Stimulated activated CD4-positive, alpha-beta T cell treated with anti-CD3 and anti-CD28 coated beads, Interleukin-2, amount 100 ng/mL, for 48 hours (primary cell): Measurements from ENCODE around the gene SWAP70.
"Not testable (repeated sequence)": the region's sequence is repeated elsewhere in the genome, so short reads cannot be mapped to it uniquely, and the experiment has no call there.

Experiments used
- DNase-seq, 2 donors: peaks; one replicate each; pipeline ENCODE4 v3.0.0-alpha.2; 2020

The SWAP70 gene

DNA sequence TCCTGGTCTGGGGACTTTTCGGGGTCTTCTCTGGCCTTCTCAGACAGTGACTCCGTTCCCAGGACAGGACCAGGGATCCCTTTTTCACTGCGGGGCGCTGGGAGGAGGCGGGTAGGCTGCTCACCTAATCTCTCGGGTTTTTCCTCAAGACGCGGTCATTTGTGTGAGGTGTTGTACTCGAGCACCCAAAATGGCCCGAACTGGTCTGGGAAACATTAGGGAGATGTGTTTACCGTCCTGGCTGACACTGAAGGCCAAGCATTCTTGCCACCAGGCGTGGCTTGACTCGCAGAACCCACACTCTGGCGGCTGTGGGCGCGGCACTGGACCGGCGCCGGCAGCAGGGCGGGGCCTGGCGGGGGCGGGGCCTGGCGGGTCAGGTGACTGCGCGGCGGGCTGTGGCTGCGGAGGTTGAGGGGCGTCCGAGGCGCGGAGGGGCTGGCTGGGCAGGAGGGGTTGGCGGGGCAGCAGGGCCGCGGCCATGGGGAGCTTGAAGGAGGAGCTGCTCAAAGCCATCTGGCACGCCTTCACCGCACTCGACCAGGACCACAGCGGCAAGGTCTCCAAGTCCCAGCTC, at the start of gene SWAP70:
Gene SWAP70, plus strand, starts transcription at position 379 of the 577 bp plus-strand sequence. Its CDS starts 103 bp downstream, at position 482.
- DNase-seq = peak; percentile 69 to 78

DNA sequence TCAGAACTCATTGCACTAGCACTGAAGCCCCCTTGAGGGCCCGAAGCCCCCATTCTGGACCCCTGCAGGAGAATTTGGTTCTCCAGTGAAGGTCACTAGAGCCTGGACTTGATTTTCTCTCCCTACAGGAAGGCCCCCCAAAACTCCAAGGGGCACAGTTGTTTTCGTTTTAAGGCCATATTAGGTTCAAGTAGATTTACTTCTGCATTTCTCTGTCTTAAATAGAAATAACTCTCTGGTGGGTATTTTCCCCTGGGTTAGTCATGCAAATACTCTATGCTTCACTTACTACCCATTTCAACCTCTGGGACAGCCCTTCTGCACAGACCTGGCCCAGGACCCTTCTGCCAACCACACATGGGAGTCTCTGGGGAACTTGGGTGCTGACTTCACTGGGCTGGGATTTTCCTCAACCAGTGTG, 48.8 kb upstream of the SWAP70 start:
- no peak for DNase-seq

DNA sequence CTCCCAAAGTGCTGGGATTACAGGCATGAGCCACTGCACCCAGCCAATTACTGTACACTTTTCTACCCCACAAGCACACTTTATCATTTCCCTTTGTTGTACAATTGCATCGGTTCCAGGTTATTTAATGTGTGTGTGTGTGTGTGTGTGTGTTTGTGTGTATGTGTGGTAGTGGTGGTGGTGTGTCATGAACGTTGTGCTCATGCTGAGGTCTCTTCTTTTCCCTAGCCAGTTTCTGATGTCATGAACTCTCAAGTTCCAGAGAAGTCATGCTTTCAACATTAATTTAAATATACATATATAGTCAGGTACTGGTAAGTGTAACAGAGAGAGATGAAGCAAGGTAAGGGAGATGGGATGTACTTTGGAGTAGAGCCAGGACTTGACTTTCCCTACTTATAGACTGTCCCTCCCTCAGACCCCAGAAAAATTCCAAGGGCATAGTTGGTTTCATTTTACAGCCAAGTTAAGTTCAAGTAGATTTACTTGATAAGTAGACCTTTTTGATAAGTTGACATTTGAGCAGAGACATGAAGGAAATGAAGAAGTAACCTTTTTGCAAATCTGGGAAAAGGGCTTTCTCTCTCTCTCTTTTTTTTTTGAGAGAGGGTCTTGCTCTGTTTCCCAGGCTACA, 47.7 kb upstream of the SWAP70 start:
- no peak for DNase-seq

DNA sequence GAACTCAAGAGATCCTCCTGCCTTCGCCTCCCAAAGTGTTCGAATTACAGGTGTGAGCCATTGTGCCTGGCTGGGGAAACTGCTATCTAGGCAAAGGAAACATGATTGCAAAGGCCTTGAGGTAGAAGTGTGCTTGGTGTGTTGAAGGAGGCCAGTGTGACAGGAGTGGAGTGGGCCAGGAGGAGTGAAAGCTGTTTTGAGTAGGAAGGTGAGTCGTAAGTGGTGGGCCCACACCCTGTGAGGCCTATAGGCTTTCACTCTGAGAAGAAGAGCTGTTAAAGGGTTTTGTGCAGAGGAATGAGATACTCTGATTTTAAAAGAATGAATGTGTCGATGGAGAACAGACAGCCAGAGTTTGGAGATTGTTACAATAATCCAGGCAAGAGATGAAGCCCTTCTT, 47.0 kb upstream of the SWAP70 start:
- no peak for DNase-seq

DNA sequence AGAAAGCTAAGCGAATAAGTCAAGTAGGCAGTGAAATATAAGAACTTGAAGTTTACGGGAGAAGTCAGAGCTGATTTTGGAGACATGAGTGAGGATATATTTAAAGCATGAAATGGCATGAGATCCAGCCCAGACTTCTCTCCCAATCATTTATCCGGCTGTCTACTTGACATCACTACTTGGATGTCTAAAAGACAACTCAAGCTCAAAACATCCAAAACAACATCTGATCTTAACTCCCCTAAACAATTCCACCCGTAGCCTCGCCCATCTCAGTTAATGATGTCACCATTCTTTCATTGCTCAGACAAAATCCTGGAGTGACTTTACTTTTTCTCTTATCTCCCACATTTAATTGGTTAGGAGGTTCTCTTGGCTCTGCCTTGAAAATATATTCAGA, 45.9 kb upstream of the SWAP70 start:
- no peak for DNase-seq

DNA sequence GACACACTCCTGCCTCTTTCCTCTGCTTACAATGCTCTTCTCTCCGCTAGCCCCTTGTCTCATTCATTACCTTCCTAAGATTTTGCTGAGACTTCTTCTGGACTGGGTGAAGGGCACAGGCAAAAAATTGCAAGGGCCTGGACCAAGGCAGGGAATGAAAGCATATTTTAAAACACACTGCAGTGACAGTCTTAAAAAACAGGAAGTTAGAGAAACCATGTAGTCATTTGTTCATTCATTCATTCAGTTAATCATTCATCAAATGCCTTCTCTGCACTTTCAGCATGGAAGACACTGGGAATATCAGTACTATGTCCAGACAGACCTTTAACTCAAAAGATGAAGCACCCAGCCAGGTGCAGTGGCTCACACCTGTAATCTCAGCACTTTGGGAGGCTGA, 44.9 kb upstream of the SWAP70 start:
- no peak for DNase-seq

DNA sequence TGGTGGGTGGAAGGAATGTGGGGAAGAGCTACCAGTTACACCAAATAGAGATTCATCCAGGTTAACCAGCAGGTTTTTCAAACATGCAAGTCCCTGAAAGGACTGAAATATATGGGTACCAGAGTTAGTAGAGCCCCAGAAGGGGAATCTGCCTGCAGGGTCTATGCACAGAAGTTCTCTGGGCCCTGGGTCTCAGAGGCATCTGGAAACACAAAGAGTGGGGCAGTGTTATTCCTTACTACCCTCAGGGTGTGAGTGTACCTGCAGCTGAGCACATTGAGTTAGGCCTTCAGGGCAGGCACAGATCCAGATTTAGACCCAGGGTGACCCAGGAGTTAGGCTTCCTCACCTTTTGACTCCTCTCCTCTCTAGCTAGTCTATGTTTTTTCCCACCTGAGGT, 43.9 kb upstream of the SWAP70 start:
- no peak for DNase-seq

DNA sequence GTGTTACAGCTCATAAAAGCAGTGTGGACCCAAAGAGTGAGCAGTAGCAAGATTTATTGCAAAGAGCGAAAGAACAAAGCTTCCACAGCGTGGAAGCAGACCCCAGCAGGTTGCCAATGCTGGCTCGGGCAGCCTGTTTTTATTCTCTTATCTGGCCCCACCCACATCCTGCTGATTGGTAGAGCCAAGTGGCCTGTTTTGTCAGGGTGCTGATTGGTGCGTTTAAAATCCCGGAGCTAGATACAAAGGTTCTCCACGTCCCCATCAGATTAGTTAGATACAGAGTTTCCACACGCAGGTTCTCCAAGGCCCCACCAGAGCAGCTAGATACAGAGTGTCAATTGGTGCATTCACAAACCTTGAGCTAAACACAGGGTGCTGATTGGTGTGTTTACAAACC, 41.5 kb upstream of the SWAP70 start:
- DNase-seq = not testable (repeated sequence)

DNA sequence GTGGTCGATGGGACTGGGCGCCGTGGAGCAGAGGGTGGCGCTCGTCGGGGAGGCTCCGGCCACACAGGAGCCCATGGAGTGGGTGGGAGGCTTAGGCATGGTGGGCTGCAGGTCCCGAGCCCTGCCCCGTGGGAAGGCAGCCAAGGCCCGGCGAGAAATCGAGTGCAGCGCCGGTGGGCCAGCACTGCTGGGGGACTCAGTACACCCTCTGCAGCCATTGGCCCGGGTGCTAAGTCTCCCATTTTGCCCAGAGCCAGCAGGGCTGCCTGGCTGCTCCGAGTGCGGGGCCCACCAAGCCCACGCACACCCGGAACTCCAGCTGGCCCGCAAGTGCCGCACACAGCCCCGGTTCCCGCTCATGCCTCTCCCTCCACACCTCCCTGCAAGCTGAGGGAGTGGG, 40.8 kb upstream of the SWAP70 start:
- DNase-seq = not testable (repeated sequence)

DNA sequence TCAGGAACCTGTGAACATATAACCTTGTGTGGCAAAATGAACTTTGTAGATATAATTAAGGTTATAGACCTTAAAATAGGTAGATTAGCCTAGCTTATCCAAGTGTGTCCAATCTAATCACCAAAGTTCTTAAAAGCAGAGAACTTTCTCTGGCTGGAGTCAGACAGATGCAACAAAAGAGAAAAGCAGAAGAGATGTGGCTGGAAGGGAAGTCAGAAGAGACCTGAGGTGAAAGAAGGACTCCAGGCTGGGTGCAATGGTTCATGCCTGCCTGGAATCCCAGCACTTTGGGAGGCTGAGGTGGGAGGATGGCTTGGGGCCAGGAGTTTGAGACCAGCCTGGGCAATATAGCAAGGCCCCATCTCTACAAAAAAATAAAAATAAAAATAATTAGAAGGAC, 39.4 kb upstream of the SWAP70 start:
- no peak for DNase-seq

DNA sequence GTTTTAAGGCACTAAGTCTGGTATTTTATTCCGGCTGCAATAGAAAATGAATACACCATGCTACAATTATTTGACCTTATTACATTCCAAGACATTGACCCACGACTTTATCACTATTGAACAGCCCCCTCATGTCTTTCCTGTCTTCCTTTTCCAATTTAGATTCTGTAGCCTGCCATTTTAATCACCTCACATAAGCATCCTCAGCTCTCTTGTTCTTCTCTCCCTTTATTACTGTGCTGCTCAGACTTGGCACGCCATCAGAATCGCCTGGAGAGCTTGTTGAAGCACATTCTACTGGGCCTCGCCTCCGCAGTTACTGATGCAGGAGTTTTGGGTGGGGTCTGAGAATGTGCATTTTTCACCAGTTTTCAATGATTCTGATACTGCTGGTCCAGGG, 38.7 kb upstream of the SWAP70 start:
- no peak for DNase-seq

DNA sequence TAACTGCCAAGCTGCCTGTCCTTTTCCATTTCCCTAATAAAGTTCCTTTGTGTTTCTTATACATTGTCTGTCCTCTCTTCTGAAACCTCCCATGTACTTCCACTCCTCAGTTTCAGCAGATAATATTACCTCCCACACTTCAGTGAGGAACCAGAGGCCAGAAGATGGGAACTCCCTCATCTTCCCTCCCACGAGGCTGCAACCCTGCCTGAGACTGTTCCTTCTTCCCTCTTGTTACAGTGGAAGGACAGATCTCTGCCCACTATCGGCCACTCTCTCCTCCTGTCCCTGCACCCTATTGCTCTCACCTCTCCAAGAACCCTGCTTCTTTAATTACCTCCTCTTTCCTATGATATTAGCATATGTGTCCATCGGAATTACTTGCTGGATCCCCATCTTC, 38.1 kb upstream of the SWAP70 start:
- no peak for DNase-seq

DNA sequence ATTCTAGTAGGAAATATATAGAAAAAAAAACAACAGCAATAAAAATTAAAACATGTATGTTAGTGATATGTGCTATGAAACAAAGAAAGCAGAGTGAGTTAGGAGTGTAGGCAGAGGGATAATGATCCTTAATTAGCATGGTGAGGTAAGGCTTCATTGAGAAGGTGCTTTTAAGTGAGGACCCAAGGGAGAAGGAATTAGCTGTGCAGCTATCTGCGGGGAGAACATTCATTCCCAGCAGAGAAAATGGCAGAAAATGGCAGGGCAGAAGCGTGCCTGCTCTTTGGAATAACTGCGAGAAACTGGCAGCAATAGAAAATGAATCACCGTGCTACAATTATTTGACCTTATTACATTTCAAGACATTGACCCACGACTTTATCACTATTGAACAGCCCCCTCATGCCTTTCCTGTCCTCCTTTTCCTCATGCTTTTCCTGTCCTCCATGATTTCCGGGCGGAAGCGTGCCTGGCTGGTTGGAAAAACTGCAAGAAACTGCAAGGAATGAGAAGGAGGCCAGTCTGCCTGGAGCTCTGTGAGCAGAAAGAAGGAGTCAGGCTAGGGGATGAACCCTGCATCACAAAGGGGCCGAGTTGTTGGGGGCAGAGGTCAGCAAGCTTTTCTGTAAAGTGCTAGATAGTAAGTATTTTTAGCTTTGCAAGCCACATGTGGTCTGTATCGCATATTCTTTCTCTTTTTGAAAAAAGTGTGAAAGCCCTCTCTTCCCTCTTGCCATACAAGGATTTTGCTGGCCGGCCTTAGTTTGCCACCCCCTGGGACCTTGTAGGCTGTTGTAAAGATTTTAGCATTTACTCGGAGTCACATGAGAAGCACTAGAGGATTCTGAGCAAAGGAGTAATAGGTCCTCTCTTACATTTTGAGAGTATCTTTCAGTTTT, 37.1 kb upstream of the SWAP70 start:
- DNase-seq = no peak

DNA sequence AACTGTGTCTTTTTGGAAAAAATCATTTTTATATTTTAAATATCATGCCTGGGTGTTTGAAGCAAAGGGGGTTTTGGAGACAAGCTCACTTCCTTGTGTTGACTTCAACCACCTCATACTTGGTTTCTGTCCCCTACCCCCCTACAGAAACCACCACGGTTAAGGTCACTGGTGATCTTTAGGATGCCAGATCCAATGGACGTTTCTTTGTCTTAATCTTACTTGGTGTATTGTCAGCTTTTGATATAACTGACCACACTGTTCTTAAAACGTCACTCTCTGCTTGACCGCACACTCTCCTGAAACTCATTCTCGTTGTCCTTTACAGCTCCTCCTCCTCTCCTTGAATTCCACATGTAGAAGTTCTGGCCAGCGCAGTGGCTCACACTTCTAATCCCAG, 34.8 kb upstream of the SWAP70 start:
- DNase-seq = no peak

DNA sequence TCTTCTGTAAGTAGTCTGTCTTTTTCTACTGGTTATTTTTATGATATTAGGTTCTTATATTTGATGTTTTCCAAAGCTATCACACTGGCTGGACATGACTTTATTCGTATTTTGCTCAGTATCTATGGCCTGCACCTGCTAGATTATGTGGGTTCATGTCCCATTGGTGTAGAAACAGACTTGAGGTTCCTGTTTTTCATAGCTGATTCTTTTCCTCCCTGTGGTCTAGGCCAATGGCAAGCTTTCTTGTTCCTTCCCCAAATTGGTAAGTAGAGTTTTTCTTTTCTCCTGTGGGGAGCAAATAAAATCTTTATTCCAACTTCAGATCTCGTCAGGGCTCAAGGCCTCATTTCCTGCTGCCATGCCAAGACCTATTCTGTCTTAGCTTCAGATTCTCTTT, 30.2 kb upstream of the SWAP70 start:
- DNase-seq = no peak

DNA sequence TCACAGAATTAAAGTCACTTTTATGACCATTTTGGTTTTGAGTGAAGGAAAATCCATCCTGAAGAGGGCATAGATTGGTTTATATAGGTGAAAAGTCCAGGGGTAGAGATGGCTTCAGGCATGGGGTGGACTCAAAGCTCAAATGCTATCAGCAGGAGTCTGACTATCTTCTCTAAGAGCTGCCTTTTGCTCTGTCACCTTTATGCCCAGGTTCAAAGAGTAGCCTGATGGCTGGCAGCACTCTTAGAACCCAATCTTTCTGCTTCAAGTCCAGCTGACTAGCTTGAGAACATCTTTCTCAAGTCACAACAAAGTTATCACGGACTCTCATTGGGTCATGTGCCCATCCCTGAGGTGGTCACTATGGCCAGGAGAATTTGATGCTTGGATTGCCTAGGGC, 27.2 kb upstream of the SWAP70 start:
- DNase-seq = no peak

DNA sequence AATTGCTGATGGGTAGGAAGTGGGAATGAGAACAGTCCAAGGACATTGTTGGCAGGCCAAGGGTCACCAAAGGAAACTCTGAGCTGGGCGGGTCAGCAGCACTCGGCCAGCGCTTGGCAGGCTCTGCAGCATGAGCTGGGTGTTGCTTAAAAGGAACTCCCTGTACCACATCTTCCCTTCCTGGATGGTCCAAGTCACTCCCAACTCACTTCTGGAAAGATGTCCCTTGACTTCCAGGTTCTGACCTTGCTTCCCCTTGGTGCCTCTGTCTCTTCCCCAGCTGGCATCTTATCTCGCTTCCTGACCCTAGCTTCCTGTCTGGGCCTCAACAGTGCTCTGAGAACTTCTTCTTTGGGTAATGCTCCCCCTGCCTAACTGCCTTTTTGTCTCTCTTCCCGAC, 24.8 kb upstream of the SWAP70 start:
- DNase-seq = no peak

DNA sequence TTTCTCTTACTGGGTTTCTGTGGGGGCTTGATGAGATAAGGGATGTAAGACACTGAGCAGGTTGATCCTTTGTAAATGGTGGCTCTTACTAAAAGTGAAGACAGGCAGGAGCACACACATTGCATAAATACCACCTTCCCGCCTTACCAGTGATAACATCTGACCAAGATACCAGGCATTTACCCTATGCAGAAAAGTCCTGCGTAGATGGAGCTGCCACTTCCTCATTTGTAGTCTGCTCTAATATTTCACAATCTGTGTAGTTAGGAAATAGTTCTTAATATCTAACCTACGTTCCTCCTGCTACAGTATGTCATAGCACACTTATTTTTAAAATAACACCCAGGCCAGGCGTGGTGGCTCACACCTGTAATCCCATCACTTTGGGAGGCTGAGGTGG, 23.9 kb upstream of the SWAP70 start:
- no peak for DNase-seq

DNA sequence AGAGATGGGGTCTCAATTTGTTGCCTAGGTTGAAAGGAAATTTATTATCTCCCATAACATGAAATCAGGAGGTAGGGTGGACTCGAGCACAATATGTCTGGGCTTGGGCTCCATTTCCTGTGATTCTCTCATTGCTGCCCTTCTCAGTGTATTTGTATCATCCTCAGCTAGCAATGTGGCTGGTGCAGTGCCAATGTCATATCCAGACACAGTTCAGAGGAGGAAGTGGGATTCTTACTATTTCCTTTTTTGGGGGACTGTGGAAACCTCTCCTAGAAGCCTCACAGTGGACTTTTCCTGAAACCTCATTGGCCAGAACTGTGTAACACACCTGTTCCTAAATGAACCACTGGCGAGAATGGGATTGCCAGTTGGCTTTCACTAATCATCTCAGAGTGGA, 21.0 kb upstream of the SWAP70 start:
- no peak for DNase-seq

DNA sequence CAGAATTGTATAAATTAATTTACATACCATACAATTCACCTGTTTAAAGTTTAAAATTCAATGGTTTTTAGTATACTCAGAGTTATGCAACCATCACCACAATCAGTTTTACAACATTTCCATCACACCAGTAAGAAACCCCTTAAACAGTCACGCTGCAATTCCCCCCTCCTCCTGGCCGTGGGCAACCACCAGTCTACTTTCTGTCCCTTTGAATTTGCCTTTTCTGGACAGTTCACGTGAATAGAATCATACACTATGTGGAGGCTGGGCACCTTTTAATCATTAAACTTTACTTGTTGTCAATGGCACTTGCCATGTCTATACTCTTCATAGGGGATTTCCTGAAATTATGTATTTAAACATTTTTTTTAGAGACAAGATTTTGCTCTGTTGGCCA, 20.1 kb upstream of the SWAP70 start:
- DNase-seq = no peak

DNA sequence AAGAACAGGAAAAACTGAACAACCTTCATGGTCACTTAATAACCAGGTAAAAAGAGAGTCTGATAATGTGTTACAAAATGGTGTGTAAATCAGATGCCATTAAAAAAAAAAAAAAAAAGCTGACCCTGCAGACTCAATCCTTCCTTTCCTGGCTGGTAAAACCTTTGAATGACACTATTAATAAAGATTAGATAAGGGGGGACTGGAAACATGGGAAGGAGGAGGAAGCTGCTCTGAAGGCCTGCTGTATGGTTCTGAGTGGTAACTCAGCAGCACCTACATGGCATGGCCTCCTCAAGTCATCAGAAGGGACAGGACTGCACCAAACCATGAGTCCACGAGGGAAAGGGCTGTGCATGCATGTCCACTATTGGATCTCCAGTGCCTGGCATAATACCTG, 18.0 kb upstream of the SWAP70 start:
- DNase-seq = no peak

DNA sequence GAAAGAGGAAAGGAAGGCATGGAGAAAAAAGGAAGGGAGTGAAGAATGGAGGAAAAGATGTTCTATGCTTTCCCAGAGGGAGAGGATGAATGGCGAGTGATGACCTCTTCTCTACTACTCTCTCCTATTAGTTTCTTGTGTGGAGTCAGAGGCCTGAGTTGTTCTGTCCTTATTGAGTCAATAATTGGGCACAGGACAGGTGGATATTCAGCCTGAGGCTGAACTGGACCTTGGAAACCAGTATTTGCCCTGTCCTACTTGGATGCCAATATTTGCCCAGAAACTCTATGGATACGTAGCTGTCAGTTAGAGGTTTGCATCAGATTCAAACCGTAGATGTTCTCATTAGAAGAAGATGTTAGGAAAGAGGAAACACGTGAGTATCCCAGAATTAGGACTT, 17.6 kb upstream of the SWAP70 start:
- no peak for DNase-seq

DNA sequence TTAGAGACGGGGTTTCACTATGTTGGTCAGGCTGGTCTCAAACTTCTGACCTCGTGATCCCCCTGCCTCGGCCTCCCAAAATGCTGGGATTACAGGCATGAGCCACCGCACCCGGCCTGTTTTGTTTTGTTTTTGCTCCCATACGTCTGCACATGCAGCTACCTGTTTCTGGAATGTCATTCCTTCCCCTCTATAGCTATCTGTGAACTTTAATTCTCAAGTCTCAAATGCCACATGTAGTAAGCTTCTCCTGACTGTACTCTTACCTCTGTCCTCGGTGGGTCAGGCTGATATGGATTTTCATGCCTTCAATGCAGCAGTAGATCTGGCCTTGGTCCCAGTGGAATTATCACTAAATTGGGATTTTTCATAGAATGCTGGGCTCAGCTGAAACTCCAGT, 12.4 kb upstream of the SWAP70 start:
- no peak for DNase-seq
